ENCODE results near the gene ASB6. TPM values are rescaled to one million over a fixed set of nuclear protein-coding genes. Genes with fewer than 3 reads are reported as not detected.
"Not testable (repeated sequence)": the region's sequence is repeated elsewhere in the genome, so short reads cannot be mapped to it uniquely, and the experiment has no call there.

Gene ASB6
- total RNA-seq, 1 donor from 2014 or later, result 1.7 TPM

DNA sequence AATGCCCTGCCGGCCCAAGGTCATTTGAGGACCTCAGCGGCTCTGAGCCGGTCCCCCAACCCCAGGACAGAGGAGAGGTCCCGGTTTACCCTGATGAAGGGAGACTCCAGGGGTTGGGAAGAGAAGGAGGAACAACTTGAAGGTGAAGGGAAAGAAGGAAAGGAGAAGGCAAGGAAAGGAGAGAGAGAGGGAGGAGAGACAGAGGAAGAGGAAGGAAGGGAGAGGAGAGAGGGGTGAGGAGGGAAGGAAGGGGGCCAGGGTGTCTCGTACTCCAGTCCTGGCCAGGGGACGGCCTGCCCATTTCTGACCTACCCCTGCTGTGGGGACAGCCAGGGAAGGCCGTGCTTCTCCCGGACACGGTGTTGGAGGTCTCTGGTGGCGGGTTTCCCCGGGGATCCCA is 25.4 kb upstream of the ASB6 start:
- DNase-seq (ENCODE audit: low spot score), result no peak

DNA sequence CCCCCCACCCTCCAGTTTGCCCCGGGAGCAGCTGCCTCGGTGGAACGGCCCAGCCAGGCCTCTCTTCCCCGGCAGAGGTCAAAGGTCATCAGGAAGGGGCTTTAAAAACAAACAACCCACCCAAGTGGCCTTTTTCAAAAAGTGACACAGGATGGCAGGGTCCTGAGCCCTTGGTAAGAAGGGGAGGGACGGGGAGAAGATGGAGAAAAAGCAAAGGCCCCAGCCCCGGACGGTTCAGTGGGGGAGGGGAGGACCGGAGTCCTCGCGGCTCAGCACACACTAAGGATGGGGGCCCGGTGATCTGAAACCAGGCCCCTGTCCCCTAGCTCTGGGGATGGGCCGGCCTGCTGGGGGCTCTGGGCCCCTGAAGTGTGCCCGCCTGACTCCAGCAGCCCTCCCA is 24.6 kb upstream of the ASB6 start:
- DNase-seq (ENCODE audit: low spot score), result no peak

DNA sequence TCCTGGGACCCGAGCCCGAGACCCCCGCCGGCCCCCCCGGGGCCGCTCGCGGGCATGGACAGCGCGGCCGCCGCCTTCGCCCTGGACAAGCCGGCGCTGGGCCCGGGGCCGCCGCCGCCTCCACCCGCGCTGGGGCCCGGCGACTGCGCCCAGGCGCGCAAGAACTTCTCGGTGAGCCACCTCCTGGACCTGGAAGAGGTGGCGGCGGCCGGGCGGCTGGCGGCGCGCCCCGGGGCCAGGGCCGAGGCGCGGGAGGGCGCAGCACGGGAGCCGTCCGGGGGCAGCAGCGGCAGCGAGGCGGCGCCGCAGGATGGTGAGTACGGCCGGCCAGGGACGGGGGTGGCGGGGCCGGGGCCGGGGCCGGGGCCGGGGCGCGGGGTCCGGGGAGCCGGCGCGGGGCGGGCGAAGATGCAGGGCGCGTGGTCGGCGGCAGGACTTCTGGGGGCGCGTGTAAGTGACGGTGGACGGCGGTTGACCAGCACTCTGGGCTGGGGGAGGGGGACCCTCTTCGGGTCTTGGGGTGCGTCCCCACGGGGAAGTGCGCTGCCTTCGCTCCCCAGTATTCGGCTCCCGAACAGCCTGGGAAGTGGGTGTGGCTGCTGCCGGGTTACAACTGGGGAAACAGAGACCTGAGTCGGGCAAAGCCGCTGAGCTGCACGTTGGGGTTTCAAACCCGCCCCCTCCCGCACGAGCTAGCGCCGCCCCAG is 24.0 kb upstream of the ASB6 start:
- no peak for DNase-seq (ENCODE audit: low spot score)

DNA sequence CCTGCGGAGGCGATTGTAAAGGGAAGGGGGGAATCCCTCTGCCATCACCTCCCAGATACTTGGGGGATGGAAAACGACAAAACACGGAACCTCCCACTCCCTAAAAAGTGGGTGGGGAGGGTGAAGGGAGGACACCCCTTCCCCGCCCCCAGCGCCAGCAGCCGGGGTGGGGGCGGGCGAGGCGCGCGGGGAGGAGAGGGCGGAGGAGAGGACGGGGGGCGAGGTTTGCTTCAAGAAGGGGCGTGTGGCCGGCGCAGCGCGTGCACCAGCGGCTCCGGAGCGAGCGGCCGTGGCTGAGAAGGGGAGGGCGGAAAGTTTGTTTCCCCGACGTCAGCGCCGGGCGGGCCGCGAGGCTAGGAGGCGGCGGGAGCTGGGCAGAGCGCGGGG is 23.4 kb upstream of the ASB6 start, which contains the start of gene PRRX2:
PRRX2 (plus strand) TSS at position 259 of the 387 bp plus-strand sequence. CDS start 221 bp downstream, outside the sequence.
- DNase-seq (ENCODE audit: low spot score), result peak; percentile 74

DNA sequence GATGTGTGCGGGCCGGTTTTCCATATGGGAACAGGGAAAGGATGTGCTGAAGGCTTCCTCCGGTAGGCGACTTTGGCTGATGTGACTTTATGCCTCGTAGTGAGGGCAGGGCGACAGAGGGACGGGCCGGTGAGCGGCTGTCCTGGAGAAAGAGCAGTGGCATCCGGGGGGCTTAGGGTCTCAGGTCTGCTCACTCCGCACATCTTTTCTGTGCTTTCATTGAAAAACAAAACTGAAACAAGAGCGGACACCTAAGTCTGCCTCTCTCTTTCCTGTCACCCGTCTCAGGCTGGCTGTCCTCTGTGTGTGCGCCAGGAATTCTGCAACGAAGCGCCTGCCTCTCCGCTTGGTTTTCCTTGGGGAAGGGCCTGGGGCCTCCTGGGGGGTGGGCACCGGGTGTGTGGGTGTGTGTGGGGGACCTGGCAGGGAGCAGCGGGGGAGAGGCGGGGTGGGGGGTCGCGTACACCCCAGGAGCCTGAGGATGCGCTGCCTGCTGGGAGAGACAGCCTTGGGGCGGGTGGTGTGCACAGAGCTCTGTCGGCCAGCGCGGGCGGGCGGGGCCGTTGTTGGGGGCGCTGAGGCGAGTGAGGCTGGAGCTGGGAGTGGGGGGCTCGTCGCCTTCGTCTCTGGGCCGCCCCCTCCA is 22.9 kb upstream of the ASB6 start:
- DNase-seq (ENCODE audit: low spot score), result no peak

DNA sequence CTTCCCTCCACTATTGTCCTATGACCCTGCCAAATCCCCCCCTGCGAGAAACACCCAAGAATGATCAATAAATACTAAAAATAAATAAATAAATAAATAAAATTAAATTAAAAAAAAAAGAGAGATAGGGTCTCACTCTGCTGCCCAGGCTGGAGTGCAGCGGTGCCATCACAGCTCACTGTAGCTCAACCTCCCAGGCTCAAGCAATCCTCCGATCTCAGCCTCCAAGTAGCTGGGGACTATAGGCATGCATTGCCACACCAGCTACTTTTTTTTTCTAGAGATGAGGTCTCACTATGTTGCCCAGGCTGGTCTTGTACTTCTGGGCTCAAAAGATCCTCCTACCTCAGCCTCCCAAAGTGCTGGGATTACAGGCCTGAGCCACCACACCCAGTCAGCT is 20.3 kb upstream of the ASB6 start:
- DNase-seq (ENCODE audit: low spot score), result not testable (repeated sequence)

DNA sequence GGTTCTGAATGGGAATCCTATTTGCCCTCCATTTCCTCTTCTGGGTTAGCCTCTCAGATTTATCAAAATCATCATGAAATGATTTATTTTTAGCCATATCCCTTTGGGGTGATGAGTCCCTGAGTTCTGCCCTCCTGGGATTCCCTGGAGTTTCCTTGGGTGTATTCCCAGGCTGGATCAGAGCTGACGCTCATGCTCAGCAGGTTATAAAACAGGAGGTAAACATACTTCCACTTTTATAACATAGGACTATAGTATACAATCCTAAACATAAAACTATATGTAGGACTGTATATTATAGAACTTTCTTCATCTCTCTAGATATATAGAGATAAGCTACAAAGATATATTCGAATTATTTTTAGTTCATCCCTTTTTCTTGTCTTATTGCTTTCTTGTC is 19.1 kb upstream of the ASB6 start:
- DNase-seq (ENCODE audit: low spot score), result no peak

DNA sequence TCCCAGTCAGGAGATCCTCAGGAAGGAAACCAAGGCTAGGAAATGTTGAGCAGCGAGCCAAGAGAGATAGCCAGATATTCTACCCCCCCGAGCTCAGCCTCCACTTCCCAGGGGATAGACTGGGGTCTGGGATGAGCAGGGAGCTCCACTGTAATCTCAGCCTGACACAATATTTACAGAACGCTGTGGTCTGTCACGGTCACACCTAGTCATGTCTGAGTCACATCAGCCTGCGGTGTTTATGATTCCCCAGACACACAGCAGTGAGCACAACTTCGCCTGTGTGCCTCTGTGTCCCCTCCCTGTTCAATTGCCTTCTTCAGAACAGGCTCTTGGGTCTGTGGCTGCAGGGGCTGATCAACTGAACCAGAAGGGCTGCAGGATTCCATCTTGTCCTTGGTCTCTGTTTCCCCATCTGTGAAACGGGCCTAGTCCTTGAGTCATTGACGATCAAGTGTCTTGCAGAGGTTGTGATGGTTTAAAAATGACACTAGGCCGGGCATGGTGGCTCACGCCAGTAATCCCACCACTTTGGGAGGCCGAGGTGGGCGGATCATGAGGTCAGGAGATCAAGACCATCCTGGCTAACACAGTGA is 14.9 kb upstream of the ASB6 start:
- DNase-seq (ENCODE audit: low spot score), result no peak

DNA sequence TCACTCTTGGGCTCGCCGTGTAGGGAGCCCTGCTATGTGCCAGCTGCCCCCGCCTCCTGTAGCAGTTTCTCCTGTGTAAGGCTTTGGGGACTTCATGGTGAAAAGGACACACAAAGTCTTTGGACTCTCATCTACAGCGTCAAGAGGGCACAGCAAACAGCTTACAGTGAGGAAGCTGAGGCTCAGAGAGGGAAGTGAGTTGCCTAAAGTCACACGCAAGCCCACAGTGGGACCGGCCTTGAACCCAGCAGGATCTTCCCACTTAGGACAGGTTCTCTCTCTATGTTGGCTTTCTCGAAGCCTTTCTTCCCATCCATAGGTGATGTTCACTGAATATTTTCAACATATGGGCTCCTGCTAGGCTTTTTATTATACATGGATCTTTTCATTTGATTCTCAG is 13.7 kb upstream of the ASB6 start:
- DNase-seq (ENCODE audit: low spot score), result no peak

DNA sequence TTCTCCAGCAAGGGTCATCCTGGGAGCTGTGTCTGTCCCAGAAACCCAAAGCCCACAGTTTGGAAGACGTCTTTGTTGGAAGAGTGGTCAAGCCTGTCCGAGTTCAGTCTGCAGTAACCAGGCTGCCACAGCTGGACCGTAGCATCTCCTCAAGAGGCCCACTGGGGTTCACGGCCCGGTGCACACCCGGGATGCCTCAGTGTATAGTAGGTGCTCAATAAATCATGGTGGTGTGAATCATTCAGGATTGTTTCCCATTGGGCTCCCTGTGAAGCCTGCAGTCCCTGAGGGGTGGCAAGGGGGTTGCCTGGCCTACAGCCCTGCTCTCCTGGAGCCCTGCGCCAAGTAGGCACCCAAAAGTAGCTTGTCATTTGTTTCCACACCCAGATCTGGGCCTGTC is 13.2 kb upstream of the ASB6 start:
- no peak for DNase-seq (ENCODE audit: low spot score)

DNA sequence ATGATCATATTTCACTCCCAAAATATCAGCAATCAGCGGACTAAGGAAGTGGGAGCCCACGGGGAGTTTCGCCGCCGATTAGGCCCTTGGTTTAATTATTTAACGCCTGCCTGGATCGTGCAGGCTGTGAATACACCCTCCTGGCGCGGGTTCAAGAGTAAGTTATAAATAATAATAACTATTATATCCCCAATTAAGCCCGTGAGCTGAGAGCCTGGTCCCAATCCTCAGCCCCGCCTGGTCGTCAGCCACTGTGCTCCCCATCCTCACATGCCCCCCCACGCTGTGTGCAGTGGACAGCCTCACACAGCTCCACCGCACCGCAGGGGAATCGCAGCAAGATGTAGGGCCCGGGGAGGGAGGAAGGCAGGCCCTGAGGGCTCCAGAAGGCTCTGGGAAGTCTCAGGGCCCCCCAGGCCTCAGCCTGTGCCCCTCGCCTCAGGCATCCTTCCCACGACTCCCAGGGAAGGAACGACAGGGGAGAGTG is 12.6 kb upstream of the ASB6 start:
- no peak for DNase-seq (ENCODE audit: low spot score)

DNA sequence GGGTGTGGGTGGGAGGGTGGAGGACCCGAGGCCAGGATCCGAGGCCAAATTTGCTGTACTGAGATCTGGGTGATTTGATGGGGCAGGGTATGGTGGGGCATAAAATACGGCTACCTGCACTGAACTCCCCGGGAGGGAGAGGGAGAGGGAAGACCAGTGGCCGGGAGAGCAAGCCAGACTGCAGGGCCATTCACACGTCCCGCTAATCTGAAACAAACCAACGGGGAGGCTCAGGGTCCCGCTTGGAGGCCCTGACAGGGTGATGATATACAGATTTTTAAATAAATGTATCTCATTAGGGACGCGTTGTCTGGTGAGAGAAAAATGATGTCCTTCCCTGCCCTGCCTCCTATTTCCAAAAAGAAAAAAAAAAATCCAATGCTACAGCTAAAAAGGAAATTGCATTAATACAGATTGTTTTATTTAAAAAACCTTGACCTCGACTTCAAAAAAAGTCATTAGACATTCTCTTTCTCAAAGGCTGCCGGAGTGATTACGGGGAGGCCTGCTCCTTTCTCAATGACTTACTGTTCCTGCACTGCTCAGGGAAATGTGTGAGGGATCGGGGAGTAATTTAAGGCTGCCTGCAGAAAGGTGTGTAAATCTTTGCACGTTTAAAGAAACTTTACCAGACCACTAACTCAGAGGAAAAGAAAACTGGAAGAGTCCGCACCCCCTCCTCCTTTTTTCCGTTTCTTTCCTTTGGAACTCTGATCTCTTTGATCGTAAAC is 12.0 kb upstream of the ASB6 start:
- DNase-seq (ENCODE audit: low spot score), result no peak

DNA sequence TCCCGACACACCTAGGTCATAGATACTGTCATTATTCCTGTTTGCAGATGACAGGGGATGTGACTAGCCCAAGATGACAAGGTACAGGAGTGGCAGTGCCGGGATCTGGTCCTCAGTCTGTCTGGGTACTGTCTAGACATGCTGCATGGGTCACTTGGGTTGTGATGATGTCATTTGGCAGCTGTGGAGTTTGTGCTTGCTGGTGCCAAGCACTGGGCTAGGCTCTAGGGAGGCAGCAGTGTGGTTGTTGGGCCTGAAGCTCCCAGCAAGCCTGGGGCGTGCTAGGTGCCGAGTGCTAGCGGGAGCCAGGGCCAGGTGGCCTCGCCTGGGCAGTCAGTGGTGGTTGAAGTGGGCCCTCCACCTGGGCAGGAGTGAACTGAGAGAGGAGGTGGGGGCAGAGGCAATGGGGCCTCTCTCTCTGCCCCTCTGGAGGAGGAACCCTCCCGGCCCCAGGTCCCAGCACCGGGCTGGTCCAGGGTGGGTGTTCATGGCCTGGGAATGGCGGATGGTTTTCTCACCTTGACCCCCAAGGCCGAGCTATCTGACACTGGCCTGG is 8.8 kb upstream of the ASB6 start:
- no peak for DNase-seq (ENCODE audit: low spot score)

DNA sequence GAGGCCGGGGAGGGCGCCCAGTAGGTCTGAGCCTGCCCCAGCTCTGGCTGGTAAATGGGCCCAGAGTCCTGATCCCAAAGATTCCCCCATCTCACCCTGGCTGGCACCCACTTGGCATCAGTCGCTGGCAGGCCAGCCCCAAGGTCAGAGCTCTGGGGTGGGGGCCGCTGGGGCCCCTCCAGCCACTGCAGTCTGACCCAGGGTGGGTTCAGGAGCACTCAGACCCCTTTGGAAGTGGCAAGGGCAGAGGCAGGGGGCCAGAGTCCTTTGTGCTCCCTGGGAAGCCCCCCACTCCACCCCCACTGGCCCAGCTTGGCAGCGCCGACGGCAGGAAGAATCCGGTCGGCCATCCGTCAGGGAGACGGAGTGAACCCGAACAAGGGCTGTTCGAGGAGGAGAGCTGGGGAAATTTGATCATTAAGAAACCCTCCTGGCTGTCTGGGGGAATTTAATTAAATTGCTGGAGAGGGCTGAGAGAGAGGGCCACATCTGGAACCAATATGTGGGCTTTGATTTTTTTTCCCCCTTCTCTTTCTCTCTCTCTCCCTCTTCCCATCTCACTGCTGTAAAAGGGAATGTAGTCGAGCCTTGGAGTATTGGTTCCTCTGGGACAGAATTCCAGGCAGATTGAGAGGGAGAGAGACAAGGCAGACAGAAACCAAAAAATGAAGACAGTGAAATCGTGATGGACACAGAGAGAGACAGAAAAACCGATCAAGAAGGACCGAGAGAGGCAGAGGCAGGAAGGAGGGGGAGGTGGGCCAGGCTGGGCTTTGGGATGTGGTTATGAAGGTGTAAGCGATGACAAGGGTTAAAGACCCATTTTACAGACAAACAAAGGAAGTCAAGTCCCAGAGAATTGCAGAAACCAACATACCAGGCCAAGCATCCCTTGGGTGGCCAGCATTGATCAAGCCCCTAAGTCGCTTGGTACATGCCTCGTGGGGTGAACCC is 8.1 kb upstream of the ASB6 start:
- no peak for DNase-seq (ENCODE audit: low spot score)

DNA sequence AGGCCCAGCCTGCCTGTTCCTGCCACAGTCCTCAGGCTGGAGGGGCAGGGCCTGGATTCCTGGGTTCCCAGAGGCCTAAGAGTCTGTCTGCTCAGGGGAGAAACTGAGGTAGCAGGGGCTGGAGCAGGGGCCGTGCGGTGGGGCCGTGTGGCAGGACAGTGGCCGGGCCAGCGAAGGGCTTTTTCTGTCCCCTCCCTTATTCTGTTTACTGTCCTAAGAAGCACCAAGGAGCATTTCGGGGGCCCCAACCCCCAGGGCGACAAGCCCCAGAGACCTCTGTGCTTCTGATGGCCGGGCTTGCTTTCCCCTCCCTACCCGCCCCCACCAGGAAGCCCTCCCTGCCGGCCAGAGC is 6.8 kb upstream of the ASB6 start:
- DNase-seq (ENCODE audit: low spot score), result no peak

DNA sequence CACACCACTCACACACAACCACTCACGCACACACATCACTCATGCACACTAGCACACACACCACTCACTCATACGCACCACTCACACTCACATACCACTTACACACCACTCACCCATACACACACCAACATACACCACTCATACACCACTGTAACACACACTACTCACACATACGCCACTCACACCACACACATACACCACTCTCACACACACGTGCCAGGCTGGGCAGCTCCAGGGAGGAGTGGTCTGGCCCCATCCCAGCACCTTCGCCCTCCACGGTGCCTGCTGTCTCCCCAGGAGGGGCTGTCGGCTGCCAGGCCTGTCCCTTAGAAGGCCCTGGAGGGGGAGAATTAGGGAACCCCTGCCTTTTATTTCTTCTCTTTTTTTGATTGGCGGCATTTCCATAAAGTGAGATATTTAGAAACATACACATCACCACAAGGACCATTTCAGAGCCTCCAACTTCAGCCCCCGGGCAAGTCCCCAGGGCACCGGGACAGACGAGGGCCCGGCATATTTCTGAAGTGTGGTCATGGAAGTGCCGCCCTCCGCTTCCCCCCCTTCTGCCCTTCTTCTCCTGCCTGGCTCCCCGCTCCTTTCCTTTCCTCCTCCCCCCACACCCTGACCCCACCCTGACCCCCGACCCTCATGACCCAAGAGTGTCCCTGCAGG is 6.3 kb upstream of the ASB6 start:
- DNase-seq (ENCODE audit: low spot score), result no peak

DNA sequence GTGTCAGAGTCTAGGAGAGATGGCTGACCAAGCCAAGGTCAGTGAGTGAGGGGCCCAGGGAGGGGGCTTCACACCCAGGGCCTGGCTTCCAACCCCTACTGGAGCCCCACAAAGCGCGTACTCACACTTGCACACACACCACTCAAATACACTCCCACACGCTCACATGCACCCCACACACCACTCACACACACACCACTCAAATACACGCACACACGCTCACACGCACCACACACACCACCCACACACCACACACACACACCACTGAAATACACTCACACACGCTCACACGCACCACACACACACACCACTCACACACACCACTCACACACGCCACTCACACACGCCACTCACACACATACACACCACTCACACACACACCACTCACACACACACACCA is 5.7 kb upstream of the ASB6 start:
- no peak for DNase-seq (ENCODE audit: low spot score)

DNA sequence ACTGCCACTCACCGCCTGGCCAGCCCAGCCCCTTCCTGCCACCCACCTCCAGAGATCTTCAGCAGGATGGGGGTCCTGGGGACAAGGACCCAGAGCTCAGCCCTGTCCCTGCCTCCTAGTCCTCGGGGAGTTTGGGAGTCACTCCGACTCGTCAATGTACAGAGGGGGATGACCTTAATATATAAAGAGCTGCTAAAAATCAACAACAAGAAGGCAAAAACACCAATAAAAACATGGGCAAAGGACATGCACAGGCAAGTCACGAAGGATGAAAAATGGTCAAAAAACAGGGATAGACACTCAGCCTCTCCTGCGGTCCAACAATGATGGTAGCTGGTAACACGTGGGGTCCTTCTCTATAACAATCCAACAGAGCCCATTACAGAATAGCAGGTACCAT is 4.7 kb upstream of the ASB6 start:
- no peak for DNase-seq (ENCODE audit: low spot score)

DNA sequence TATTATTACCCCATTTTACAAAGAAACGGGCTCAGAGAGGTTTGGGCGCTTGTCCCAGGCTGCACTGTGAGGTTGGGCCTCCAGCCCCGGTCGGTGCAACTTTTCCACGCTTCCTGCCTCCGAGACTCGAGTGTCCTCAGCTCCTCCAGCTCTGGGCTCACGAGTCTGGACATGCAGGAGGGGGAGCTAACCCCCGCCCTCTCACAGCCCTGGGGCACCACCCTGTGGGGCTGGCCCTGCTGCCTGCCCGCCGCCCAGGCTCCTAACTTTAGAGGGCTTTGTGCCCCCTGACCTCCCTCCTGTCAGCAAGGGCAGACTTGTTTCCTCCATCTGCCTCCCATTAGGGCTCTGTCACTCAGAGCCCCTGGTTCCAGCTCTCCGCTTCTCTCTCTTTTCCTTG is 4.3 kb upstream of the ASB6 start:
- DNase-seq (ENCODE audit: low spot score), result no peak

DNA sequence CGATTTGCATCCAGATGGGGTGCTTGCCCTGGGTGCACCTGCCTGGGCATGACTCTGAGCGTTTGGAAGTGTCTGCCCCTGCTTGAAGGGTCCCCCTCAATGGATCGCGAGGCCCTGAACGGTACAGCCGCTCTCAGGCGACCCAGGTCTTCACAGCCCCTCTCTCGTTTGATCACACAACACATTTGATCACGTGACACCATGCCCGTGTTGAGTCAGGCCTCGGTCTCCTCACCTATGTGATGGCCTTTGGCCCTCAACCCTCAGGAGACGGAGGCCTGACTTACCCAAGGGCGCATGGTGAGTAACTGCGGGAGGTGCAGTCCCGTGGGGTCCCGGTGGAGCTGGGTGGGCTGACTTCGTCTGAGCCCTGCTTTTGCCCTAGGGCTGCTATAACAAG is 3.0 kb upstream of the ASB6 start:
- DNase-seq (ENCODE audit: low spot score), result no peak
